ENCODE measurements around the gene STAT6.
"Not testable (repeated sequence)": the region's sequence is repeated elsewhere in the genome, so short reads cannot be mapped to it uniquely, and the experiment has no call there.

The STAT6 gene

GRCh38 chr12:57078519-57079404 is 32.4 kb downstream of the STAT6 start, which contains the start of gene NEMP1:
Gene NEMP1, minus strand, starts transcription at chr12:57078791. Its CDS starts 46 bp downstream, at chr12:57078745.
- H3K4me3 ChIP-seq (ENCODE audit: low read length, poor library complexity, severe bottlenecking) = peak within 1 kb of the TSS; percentile 89
- peak within 1 kb of the TSS; percentile 54; the same call in 1 of the 2 replicates for H2AFZ ChIP-seq (ENCODE audit: low read length)
- peak within 1 kb of the TSS; percentile 97 for H3K9ac ChIP-seq (ENCODE audit: low read depth, low read length, poor library complexity, severe bottlenecking)
- peak within 1 kb of the TSS; percentile 78 for H3K4me2 ChIP-seq (ENCODE audit: low read depth, low read length, poor library complexity, severe bottlenecking)
- no peaks in the 10 kb centered on the region for H3K27me3 ChIP-seq (ENCODE audit: insufficient read depth, low read length, poor library complexity, severe bottlenecking)
- H4K20me1 ChIP-seq (ENCODE audit: insufficient read depth, low read length, poor library complexity, severe bottlenecking) = peaks cover 5% of the 10 kb centered on the region
- H3K9me3 ChIP-seq (ENCODE audit: insufficient read depth, low read depth, low read length) = no peaks in the 10 kb centered on the region
- TF ChIP-seq EZH2phosphoT487 (IDR thresholded peaks at IDR 0.05; ENCODE audit: borderline replicate concordance) (no peak), CTCF (conservative IDR thresholded peaks at IDR 0.05; ENCODE audit: low read length) (no peak)
- peaks cover 12% of the 10 kb centered on the region for H3K4me1 ChIP-seq (ENCODE audit: insufficient read depth, low read length, poor library complexity, severe bottlenecking)
- H3F3A ChIP-seq (ENCODE audit: low read depth) = peaks cover 6% of the 10 kb centered on the region
- H3K79me2 ChIP-seq (ENCODE audit: insufficient read depth, low read length) = peaks cover 31% of the 10 kb centered on the region
- H3K36me3 ChIP-seq (ENCODE audit: insufficient read depth, low read length) = no peaks in the 10 kb centered on the region
- H3K9me2 ChIP-seq (replicated peaks; ENCODE audit: low read depth, low read length) = no peaks in the 10 kb centered on the region

- Histone ChIP-seq H3K79me2 (ENCODE audit: insufficient read depth, low read length) (peaks cover 39% of the 10 kb centered on the region), H3K4me2 (ENCODE audit: low read depth, low read length, poor library complexity, severe bottlenecking) (peak overlapping the region; percentile 12), H3K36me3 (ENCODE audit: insufficient read depth, low read length) (peaks cover 32% of the 10 kb centered on the region; the same call in 1 of the 2 replicates)
- H3F3A ChIP-seq (ENCODE audit: low read depth); H4K20me1 ChIP-seq (ENCODE audit: insufficient read depth, low read length, poor library complexity, severe bottlenecking); H2AFZ ChIP-seq (ENCODE audit: low read length); H3K9ac ChIP-seq (ENCODE audit: low read depth, low read length, poor library complexity, severe bottlenecking); H3K9me3 ChIP-seq (ENCODE audit: insufficient read depth, low read depth, low read length); H3K4me3 ChIP-seq (ENCODE audit: low read length, poor library complexity, severe bottlenecking); H3K4me1 ChIP-seq (ENCODE audit: insufficient read depth, low read length, poor library complexity, severe bottlenecking); H3K9me2 ChIP-seq (replicated peaks; ENCODE audit: low read depth, low read length); H3K27me3 ChIP-seq (ENCODE audit: insufficient read depth, low read length, poor library complexity, severe bottlenecking): not testable (repeated sequence)
Observed at GRCh38 chr12:57073566-57074450, 37.4 kb downstream of the STAT6 start.

GRCh38 chr12:57072661-57073060 is 38.5 kb downstream of the STAT6 start:
- Histone ChIP-seq H3F3A (ENCODE audit: low read depth) (0 out of 2 replicates have a peak, but pooled peaks cover 3% of the 10 kb centered on the region), H3K9me2 (replicated peaks; ENCODE audit: low read depth, low read length) (no peaks in the 10 kb centered on the region), H3K4me2 (ENCODE audit: low read depth, low read length, poor library complexity, severe bottlenecking) (no peak overlapping the region), H3K79me2 (ENCODE audit: insufficient read depth, low read length) (peaks cover 38% of the 10 kb centered on the region), H3K36me3 (ENCODE audit: insufficient read depth, low read length) (peaks cover 42% of the 10 kb centered on the region; the same call in 1 of the 2 replicates), H3K27me3 (ENCODE audit: insufficient read depth, low read length, poor library complexity, severe bottlenecking) (no peaks in the 10 kb centered on the region), H3K9ac (ENCODE audit: low read depth, low read length, poor library complexity, severe bottlenecking) (no peak overlapping the region), H3K4me1 (ENCODE audit: insufficient read depth, low read length, poor library complexity, severe bottlenecking) (no peaks in the 10 kb centered on the region), H2AFZ (ENCODE audit: low read length) (no peak overlapping the region), H3K4me3 (ENCODE audit: low read length, poor library complexity, severe bottlenecking) (no peak overlapping the region), H4K20me1 (ENCODE audit: insufficient read depth, low read length, poor library complexity, severe bottlenecking) (peaks cover 4% of the 10 kb centered on the region), H3K9me3 (ENCODE audit: insufficient read depth, low read depth, low read length) (no peaks in the 10 kb centered on the region)
- no peak for TF ChIP-seq CTCF (conservative IDR thresholded peaks at IDR 0.05; ENCODE audit: low read length)
- TF ChIP-seq EZH2phosphoT487 (IDR thresholded peaks at IDR 0.05; ENCODE audit: borderline replicate concordance) = no peak
